ENCODE measurements around the gene SLCO4A1. TPM values are rescaled to one million over a fixed set of nuclear protein-coding genes. Genes with fewer than 3 reads are reported as not detected.

Gene SLCO4A1
- total and polyA plus RNA-seq, 2 donors (not counting 1 experiment from before 2014, with no cell fraction given) = 2.1 to 79.5 TPM

DNA sequence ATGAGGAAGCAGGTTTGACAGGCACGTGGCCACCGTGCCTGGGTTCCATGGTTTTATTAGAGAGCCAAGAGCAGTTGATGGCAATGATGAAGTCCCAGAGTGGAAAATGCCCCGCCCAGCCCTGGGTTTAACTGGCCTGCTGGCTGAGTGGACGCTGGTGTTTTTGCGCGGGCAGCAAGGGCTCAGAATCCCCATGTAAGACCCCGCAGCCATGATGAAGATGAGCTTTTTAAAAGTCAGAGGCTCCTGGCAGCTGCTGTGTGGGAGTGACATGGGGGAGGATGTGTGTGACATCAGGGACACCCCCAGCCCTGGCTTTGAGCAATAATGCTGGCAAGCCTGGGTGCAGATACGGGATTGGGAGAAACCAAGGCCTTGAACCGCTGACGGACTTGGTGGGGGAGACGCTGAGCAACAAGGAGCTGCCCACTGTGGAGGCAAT is 33.0 kb upstream of the SLCO4A1 start:
- Histone ChIP-seq H3K79me2 (ENCODE audit: control insufficient read depth, insufficient read depth, low read length) (no peaks in the 10 kb centered on the region), H3K9ac (ENCODE audit: low read length) (no peak overlapping the region), H2AFZ (ENCODE audit: insufficient read depth, low read depth, low read length, poor library complexity, severe bottlenecking) (no peak overlapping the region), H3K27me3 (replicated peaks in 1 of 4; ENCODE audit: control extremely low read depth in 1 of 4, control insufficient read depth in 3 of 4, insufficient read depth in 4 of 4, low read length in 3 of 4) (no peaks in the 10 kb centered on the region), H3K36me3 (replicated peaks in 1 of 2; ENCODE audit: control extremely low read depth in 1 of 2, control insufficient read depth in 1 of 2, extremely low read depth in 1 of 2, insufficient read depth in 2 of 2, low read length in 1 of 2) (no peaks in the 10 kb centered on the region), H3K4me1 (ENCODE audit: control insufficient read depth in 2 of 2, insufficient read depth in 2 of 2, low read length in 2 of 2) (peaks cover 32 to 39% of the 10 kb centered on the region in 2 donors), H3K4me3 (ENCODE audit: control extremely low read depth in 1 of 5, extremely low read depth in 1 of 5, insufficient read depth in 1 of 5, low read depth in 2 of 5, low read length in 4 of 5) (no peak overlapping the region), H3K9me3 (ENCODE audit: control extremely low read depth in 1 of 3, control insufficient read depth in 2 of 3, insufficient read depth in 1 of 3, low read length in 2 of 3) (peaks cover 0 to 8% (median 0%) of the 10 kb centered on the region in 3 donors), H4K20me1 (ENCODE audit: control insufficient read depth, insufficient read depth, low read length, poor library complexity, severe bottlenecking) (no peaks in the 10 kb centered on the region), H3K4me2 (replicated peaks; ENCODE audit: low read depth, low read length, poor library complexity, severe bottlenecking) (no peak overlapping the region), H3K27ac (ENCODE audit: low read length in 2 of 2) (no peak overlapping the region)
- DNase-seq (no peak), ATAC-seq (ENCODE audit: low read depth) (no peak)
- WGBS (ENCODE audit: insufficient coverage) = 89% methylated on average over 9 of the region's 11 CpGs
- ChIA-PET POLR2A (no interaction called here), CTCF (interaction anchor here (1.4 kb wide), 1 partner anchor 114 kb away, joined by 3 read pairs; no protein-coding TSS in a partner anchor)
- TF ChIP-seq, protein P1, sequence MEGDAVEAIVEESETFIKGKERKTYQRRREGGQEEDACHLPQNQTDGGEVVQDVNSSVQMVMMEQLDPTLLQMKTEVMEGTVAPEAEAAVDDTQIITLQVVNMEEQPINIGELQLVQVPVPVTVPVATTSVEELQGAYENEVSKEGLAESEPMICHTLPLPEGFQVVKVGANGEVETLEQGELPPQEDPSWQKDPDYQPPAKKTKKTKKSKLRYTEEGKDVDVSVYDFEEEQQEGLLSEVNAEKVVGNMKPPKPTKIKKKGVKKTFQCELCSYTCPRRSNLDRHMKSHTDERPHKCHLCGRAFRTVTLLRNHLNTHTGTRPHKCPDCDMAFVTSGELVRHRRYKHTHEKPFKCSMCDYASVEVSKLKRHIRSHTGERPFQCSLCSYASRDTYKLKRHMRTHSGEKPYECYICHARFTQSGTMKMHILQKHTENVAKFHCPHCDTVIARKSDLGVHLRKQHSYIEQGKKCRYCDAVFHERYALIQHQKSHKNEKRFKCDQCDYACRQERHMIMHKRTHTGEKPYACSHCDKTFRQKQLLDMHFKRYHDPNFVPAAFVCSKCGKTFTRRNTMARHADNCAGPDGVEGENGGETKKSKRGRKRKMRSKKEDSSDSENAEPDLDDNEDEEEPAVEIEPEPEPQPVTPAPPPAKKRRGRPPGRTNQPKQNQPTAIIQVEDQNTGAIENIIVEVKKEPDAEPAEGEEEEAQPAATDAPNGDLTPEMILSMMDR (IDR thresholded peaks at IDR 0.05) = no peak
- no peak for TF ChIP-seq EZH2 (IDR thresholded peaks at IDR 0.05; ENCODE audit: borderline replicate concordance, insufficient read depth, low read depth, low read length, poor library complexity, severe bottlenecking)
- H3K27ac Mint-ChIP-seq = no peak overlapping the region
- H3K9me3 Mint-ChIP-seq (ENCODE audit: insufficient read depth) = peaks cover 2% of the 10 kb centered on the region
- H3K4me3 Mint-ChIP-seq = no peak overlapping the region
- intact Hi-C loops (cut with micrococcal nuclease) = loop anchor here (10.0 kb wide), 1 partner anchor 54 kb away; no protein-coding TSS in a partner anchor
- peaks cover 3% of the 10 kb centered on the region for H3K27me3 Mint-ChIP-seq
- H3K4me1 Mint-ChIP-seq = peaks cover 32% of the 10 kb centered on the region

Measured in B cell (primary cell).